ENCODE data around the gene CYP4F8. TPM values are rescaled to one million over a fixed set of nuclear protein-coding genes. Genes with fewer than 3 reads are reported as not detected.
"Not testable (repeated sequence)": the region's sequence is repeated elsewhere in the genome, so short reads cannot be mapped to it uniquely, and the experiment has no call there.

Gene CYP4F8
- total RNA-seq, 1 donor from 2014 or later = not detected

- intact Hi-C loops (cut with DNase I) = no loop called here
- ATAC-seq (ENCODE audit: poor library complexity) (no peak), DNase-seq (no peak)
These were observed 26.0 kb downstream of the CYP4F8 start for GRCh38 chr19:15640904-15641597.

GRCh38 chr19:15641901-15642491 is 27.0 kb downstream of the CYP4F8 start:
- ATAC-seq (ENCODE audit: poor library complexity) (no peak), DNase-seq (no peak)
- intact Hi-C loops (cut with DNase I) = no loop called here

GRCh38 chr19:15642807-15643206 is 27.8 kb downstream of the CYP4F8 start:
- DNase-seq = no peak
- intact Hi-C loops (cut with DNase I) = no loop called here

GRCh38 chr19:15643387-15643786 is 28.4 kb downstream of the CYP4F8 start:
- ATAC-seq (ENCODE audit: poor library complexity) = no peak
- DNase-seq = no peak
- intact Hi-C loops (cut with DNase I) = no loop called here

More at GRCh38 chr19:15642807-15643206, 27.8 kb downstream of the CYP4F8 start:
- ATAC-seq (ENCODE audit: poor library complexity) = no peak

- no peak for ATAC-seq (ENCODE audit: poor library complexity)
- no peak for DNase-seq
- intact Hi-C loops (cut with DNase I) = no loop called here
These were observed 29.2 kb downstream of the CYP4F8 start for GRCh38 chr19:15644066-15644741.

- ATAC-seq (ENCODE audit: poor library complexity) (no peak), DNase-seq (no peak)
- intact Hi-C loops (cut with DNase I) = no loop called here
These were observed 29.8 kb downstream of the CYP4F8 start for GRCh38 chr19:15644816-15645215.

GRCh38 chr19:15649526-15649925 is 34.5 kb downstream of the CYP4F8 start:
- ATAC-seq (ENCODE audit: poor library complexity) (no peak), DNase-seq (no peak)
- intact Hi-C loops (cut with DNase I) = no loop called here

- intact Hi-C loops (cut with DNase I); ATAC-seq (ENCODE audit: poor library complexity); DNase-seq: not testable (repeated sequence)
These were observed 35.1 kb downstream of the CYP4F8 start for GRCh38 chr19:15650123-15650522.

GRCh38 chr19:15651791-15652190 is 36.8 kb downstream of the CYP4F8 start:
- ATAC-seq (ENCODE audit: poor library complexity) (no peak), DNase-seq (no peak)
- intact Hi-C loops (cut with DNase I) = no loop called here

- intact Hi-C loops (cut with DNase I) = no loop called here
- ATAC-seq (ENCODE audit: poor library complexity) = no peak
- DNase-seq = no peak
These were observed 37.7 kb downstream of the CYP4F8 start for GRCh38 chr19:15652559-15653278.

GRCh38 chr19:15656467-15656866 is 41.4 kb downstream of the CYP4F8 start:
- intact Hi-C loops (cut with DNase I) = no loop called here

GRCh38 chr19:15663247-15663646 is 48.2 kb downstream of the CYP4F8 start:
- ATAC-seq (ENCODE audit: poor library complexity) (no peak), DNase-seq (no peak)
- intact Hi-C loops (cut with DNase I) = no loop called here

More at GRCh38 chr19:15656467-15656866, 41.4 kb downstream of the CYP4F8 start:
- ATAC-seq (ENCODE audit: poor library complexity) (no peak), DNase-seq (no peak)

GRCh38 chr19:15666186-15666585 is 51.2 kb downstream of the CYP4F8 start:
- no peak for DNase-seq
- no peak for ATAC-seq (ENCODE audit: poor library complexity)
- intact Hi-C loops (cut with DNase I) = no loop called here

- DNase-seq (peak; percentile 44), ATAC-seq (ENCODE audit: poor library complexity) (no peak)
- intact Hi-C loops (cut with DNase I) = no loop called here
These were observed 51.9 kb downstream of the CYP4F8 start for GRCh38 chr19:15666883-15667282.

- intact Hi-C loops (cut with DNase I) = no loop called here
These were observed 54.4 kb downstream of the CYP4F8 start for GRCh38 chr19:15669440-15669839.

GRCh38 chr19:15669891-15670290 is 54.9 kb downstream of the CYP4F8 start:
- intact Hi-C loops (cut with DNase I) = no loop called here
- ATAC-seq (ENCODE audit: poor library complexity) (no peak), DNase-seq (no peak)

More at GRCh38 chr19:15669440-15669839, 54.4 kb downstream of the CYP4F8 start:
- ATAC-seq (ENCODE audit: poor library complexity) (no peak), DNase-seq (no peak)

GRCh38 chr19:15671237-15671821 is 56.3 kb downstream of the CYP4F8 start:
- ATAC-seq (ENCODE audit: poor library complexity) (no peak), DNase-seq (no peak)
- intact Hi-C loops (cut with DNase I) = no loop called here

- ATAC-seq (ENCODE audit: poor library complexity) (no peak), DNase-seq (no peak)
- intact Hi-C loops (cut with DNase I) = no loop called here
These were observed 57.0 kb downstream of the CYP4F8 start for GRCh38 chr19:15671891-15672579.

Measured in Right ventricle myocardium superior (tissue), 1 donor.